Esophagus muscularis mucosa (tissue), 4 donors: ENCODE results near the gene SLC16A6. TPM values are rescaled to one million over a fixed set of nuclear protein-coding genes. Genes with fewer than 3 reads are reported as not detected.

Experiments used
- DNase-seq: peaks from one replicate; pipeline ENCODE4 v3.0.0-alpha.2; 2017; ENCODE audit errors: extremely low spot score
- H3K27ac ChIP-seq, 4 donors: fragments of 200-600 bp; sonication (generic); replicated peaks in 1 of 4; 1 replicate in 3 of 4; 2 replicates in 1 of 4; pipeline ENCODE4 v1.5.1; 2016 to 2019; ENCODE audit warnings: mild to moderate bottlenecking in 1 of 4
- H3K27me3 ChIP-seq, 4 donors: fragments of 200-600 bp; sonication (generic); one replicate each; pipeline versions ENCODE4 v1.5.1 to v1.6.0; 2016 to 2019
- H3K36me3 ChIP-seq, 4 donors: fragments of 200-600 bp; sonication (generic); one replicate each; pipeline ENCODE4 v1.5.1; 2016 to 2019
- H3K4me1 ChIP-seq, 4 donors: fragments of 200-600 bp; sonication (generic); one replicate each; pipeline ENCODE4 v1.5.1; 2016 to 2019
- H3K4me3 ChIP-seq, 4 donors: fragments of 200-600 bp; sonication (generic); 1 replicate in 2 of 4; 2 replicates in 2 of 4; pipeline ENCODE4 v1.5.1; 2016 to 2019; ENCODE audit warnings: mild to moderate bottlenecking in 4 of 4, moderate library complexity in 1 of 4
- H3K9me3 ChIP-seq, 4 donors: fragments of 200-600 bp; sonication (generic); 1 replicate in 3 of 4; 2 replicates in 1 of 4; pipeline ENCODE4 v1.5.1; 2016 to 2019
- EP300 ChIP-seq: sonication (generic); formaldehyde crosslinking; IDR thresholded peaks from one replicate; pipeline ENCODE4 v1.6.1; 2017; ENCODE audit warnings: antibody characterized with exemption
- POLR2A ChIP-seq: fragments of 450-650 bp; IDR thresholded peaks from one replicate; pipeline ENCODE4 v1.6.1; 2017; ENCODE audit warnings: antibody characterized with exemption, moderate library complexity, mild to moderate bottlenecking, low read depth
- POLR2AphosphoS5 ChIP-seq, 2 donors: sonication (generic); formaldehyde crosslinking; IDR thresholded peaks; one replicate each; pipeline ENCODE4 v1.6.1; 2017; ENCODE audit warnings: antibody characterized with exemption in 2 of 2
- WGBS: methylation state at CpG from one replicate; pipeline ENCODE4 v1.1.5; 2018; 5-methylcytosine and 5-hydroxymethylcytosine counted together
- intact Hi-C: fragments of 100-400 bp; cut with DNase I; formaldehyde crosslinking; loops from one replicate; pipeline ENCODE4 v1.15.1; 2023
- total RNA-seq, 4 donors: library from RNA; depleted of rRNA; stranded (reverse); fragments of >200 nt; gene quantifications; one replicate each; pipeline versions ENCODE4 v1.1.0 to v1.2.1, GENCODE V29; 2016
- TF ChIP-seq, protein P1 (sequence below), 3 experiments: fragments of 200-600 bp in 2 of 3; fragments of 450-650 bp in 1 of 3; sonication (generic) in 2 of 3; IDR thresholded peaks; one replicate each; pipeline ENCODE4 v1.5.1; 2017 to 2019; ENCODE audit warnings: antibody characterized with exemption in 3 of 3, mild to moderate bottlenecking in 2 of 3, moderate library complexity in 1 of 3

The SLC16A6 gene
- total RNA-seq, 4 donors from 2014 or later, result 0.33 to 0.42 (median 0.34) TPM; not detected in 1

DNA sequence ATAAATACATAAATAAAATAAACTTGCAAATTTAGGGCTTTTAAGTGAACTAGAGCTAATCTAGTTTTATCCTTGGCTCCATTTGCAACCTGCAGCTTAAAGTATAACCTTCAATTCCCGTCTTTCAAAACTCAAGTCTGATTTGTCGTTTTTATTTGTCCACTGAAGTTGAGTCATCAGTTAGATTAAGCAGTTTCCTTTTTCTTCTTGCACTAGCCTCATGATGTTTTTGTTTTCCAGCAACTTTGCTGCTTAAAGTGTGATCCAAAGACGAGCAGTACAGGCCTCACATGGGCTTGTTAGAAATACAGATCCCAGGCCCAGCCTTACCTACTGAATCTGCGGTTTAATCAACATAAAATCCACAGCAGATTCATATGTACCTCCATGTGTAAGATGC lies 14.2 kb upstream of the SLC16A6 start:
- intact Hi-C loops, result no loop called here
- no peaks in the 10 kb centered on the region for H3K36me3 ChIP-seq

DNA sequence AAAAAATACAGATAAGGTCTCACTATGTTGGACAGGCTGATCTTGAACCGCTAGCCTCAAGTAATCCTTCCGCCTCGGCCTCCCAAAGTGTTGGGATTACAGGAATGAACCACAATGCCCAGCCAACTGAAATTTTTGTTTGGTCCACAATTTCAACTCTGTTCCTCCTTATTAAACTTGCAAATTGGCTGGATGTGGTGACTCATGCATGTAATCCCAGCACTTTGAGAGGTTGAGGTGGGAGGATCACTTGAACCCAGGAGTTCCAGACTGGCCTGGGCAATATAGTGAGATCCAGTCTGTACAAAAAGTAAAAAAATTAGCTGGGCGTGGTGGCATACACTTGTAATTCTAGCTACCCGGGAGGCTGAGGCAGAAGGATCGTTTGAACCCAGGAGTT lies 13.8 kb upstream of the SLC16A6 start:
- intact Hi-C loops, result no loop called here
- Histone ChIP-seq H3K4me3 (no peak overlapping the region), H3K4me1 (no peaks in the 10 kb centered on the region), H3K27ac (no peak overlapping the region), H3K27me3 (no peaks in the 10 kb centered on the region), H3K36me3 (no peaks in the 10 kb centered on the region), H3K9me3 (no peaks in the 10 kb centered on the region)
- TF ChIP-seq POLR2AphosphoS5 (IDR thresholded peaks at IDR 0.05), result no peak
- no peak for TF ChIP-seq EP300
- TF ChIP-seq POLR2A, result no peak
- TF ChIP-seq, protein P1, sequence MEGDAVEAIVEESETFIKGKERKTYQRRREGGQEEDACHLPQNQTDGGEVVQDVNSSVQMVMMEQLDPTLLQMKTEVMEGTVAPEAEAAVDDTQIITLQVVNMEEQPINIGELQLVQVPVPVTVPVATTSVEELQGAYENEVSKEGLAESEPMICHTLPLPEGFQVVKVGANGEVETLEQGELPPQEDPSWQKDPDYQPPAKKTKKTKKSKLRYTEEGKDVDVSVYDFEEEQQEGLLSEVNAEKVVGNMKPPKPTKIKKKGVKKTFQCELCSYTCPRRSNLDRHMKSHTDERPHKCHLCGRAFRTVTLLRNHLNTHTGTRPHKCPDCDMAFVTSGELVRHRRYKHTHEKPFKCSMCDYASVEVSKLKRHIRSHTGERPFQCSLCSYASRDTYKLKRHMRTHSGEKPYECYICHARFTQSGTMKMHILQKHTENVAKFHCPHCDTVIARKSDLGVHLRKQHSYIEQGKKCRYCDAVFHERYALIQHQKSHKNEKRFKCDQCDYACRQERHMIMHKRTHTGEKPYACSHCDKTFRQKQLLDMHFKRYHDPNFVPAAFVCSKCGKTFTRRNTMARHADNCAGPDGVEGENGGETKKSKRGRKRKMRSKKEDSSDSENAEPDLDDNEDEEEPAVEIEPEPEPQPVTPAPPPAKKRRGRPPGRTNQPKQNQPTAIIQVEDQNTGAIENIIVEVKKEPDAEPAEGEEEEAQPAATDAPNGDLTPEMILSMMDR (IDR thresholded peaks at IDR 0.05), result no peak
- WGBS, result 94% methylated on average over 6 of the region's 6 CpGs
- no peak for DNase-seq

More for the DNA sequence above, 14.2 kb upstream of the SLC16A6 start:
- Histone ChIP-seq H3K27me3 (no peaks in the 10 kb centered on the region), H3K4me1 (no peaks in the 10 kb centered on the region), H3K4me3 (no peak overlapping the region), H3K27ac (no peak overlapping the region), H3K9me3 (no peaks in the 10 kb centered on the region)
- TF ChIP-seq POLR2A (no peak), EP300 (no peak), POLR2AphosphoS5 (IDR thresholded peaks at IDR 0.05) (no peak)
- TF ChIP-seq, protein P1 (IDR thresholded peaks at IDR 0.05), result no peak
- DNase-seq, result no peak
- 77% methylated on average over 4 of the region's 4 CpGs for WGBS

DNA sequence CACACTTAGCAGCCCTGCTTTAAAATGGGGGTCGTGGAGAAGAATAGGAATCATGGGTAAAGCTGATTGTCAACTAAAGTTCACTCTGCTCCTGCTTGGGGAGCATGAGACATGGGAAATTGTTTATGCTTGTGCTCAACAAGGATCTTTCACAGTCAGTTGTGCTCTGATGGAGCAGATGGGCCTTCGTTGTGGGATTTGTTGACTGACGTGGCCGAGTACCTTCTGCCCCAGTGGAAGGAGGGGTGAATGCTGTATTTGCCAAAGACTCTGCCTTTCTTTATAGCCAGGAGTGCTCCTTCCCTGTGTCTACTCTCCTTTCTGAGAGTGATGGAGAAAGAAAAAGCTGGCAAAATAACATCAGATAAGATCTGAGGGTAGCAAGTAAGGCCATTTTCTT lies 11.7 kb upstream of the SLC16A6 start:
- Histone ChIP-seq H3K4me3 (no peak overlapping the region), H3K27me3 (no peaks in the 10 kb centered on the region), H3K27ac (no peak overlapping the region), H3K9me3 (no peaks in the 10 kb centered on the region), H3K4me1 (no peaks in the 10 kb centered on the region), H3K36me3 (no peaks in the 10 kb centered on the region)
- no peak for DNase-seq
- intact Hi-C loops, result no loop called here
- 66% methylated on average over 4 of the region's 4 CpGs for WGBS
- TF ChIP-seq POLR2A, result no peak
- no peak for TF ChIP-seq POLR2AphosphoS5 (IDR thresholded peaks at IDR 0.05)
- TF ChIP-seq, protein P1 (IDR thresholded peaks at IDR 0.05), result no peak
- TF ChIP-seq EP300, result no peak

DNA sequence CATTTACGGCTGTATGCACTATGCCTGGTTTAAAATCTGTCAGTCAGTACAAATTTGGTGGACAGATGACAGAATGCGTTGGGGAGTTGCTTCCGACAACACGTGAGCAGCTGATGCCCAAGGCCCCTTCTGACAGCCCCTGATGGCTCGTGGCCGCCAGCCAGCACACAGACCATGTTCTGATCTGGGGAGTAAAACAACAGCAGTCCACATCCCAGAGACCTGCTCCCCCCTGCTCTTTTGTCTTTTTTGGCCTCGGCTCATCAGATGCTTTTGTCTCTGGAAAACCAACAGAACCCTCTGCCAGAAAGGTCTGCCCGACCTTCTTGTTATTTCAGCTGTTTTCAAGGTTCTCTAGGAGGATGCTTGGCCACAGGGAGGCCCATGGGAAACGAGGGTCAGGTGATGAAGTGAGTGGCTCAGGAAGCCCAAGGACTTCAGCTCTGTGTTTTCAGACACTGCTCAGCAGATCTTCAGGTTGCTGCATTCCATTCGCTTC lies 11.2 kb upstream of the SLC16A6 start:
- peaks cover 0 to 2% (median 0%) of the 10 kb centered on the region in 4 donors for H3K27me3 ChIP-seq
- intact Hi-C loops, result no loop called here
- no peak overlapping the region for H3K4me3 ChIP-seq
- no peak overlapping the region for H3K27ac ChIP-seq
- WGBS, result 67% methylated on average over 8 of the region's 10 CpGs
- TF ChIP-seq POLR2A (no peak), EP300 (no peak), POLR2AphosphoS5 (IDR thresholded peaks at IDR 0.05) (no peak)
- TF ChIP-seq, protein P1 (IDR thresholded peaks at IDR 0.05), result no peak
- H3K9me3 ChIP-seq, result no peaks in the 10 kb centered on the region
- H3K36me3 ChIP-seq, result no peaks in the 10 kb centered on the region
- no peaks in the 10 kb centered on the region for H3K4me1 ChIP-seq
- no peak for DNase-seq

DNA sequence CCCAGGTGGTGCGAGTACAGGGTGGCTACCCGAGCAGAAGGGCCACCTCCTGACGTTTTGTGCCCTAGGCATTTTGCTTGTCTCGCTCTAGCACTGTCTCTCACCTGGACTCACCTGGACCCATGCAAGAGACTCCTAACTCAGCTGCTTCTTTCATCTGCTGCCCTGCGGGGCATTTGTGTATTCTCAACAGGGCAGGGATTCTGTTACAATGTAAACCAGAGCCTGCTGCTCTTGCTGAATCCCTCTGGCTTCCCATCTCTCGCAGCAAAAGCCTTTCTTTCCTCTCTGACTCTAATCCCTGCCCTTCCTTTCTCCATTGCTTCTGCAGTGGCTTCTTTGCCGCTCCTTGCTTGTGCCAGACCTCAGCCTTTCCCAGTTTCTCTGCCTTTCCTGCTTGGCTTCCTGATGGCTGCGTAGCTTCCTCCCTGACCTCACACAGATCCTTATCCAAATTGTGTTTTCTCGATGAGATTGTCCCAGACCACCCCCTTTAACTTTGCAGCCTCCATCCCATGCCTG lies 10.6 kb upstream of the SLC16A6 start:
- TF ChIP-seq POLR2AphosphoS5 (IDR thresholded peaks at IDR 0.05), result no peak
- TF ChIP-seq, protein P1 (IDR thresholded peaks at IDR 0.05), result no peak
- TF ChIP-seq POLR2A, result no peak
- TF ChIP-seq EP300, result no peak
- Histone ChIP-seq H3K4me3 (no peak overlapping the region), H3K9me3 (no peaks in the 10 kb centered on the region), H3K36me3 (no peaks in the 10 kb centered on the region), H3K4me1 (no peaks in the 10 kb centered on the region), H3K27ac (no peak overlapping the region), H3K27me3 (peaks cover 0 to 8% (median 0%) of the 10 kb centered on the region in 4 donors)
- no peak for DNase-seq
- intact Hi-C loops, result no loop called here
- WGBS, result 63% methylated on average over 9 of the region's 9 CpGs
